Karpas-422 (cell line): ENCODE data around the gene C1orf159. TPM values are rescaled to one million over a fixed set of nuclear protein-coding genes. Genes with fewer than 3 reads are reported as not detected.
A peak's percentile ranks its signal among the peaks of the same experiment; 100 is the strongest.

ENCODE experiments used
- DNase-seq: peaks from one replicate; pipeline ENCODE4 v3.0.0-alpha.2; 2015
- H2AFZ ChIP-seq: fragments of 200-600 bp; sonication (generic); 2 replicates; pipeline ENCODE4 v1.6.1; 2014; ENCODE audit warnings: antibody characterized with exemption, low read length, mixed read lengths
- H3K27ac ChIP-seq: fragments of 200-600 bp; sonication (generic); 2 replicates; pipeline ENCODE4 v1.5.1; 2014; ENCODE audit warnings: mild to moderate bottlenecking, low read length, moderate library complexity
- H3K27me3 ChIP-seq: fragments of 200-600 bp; sonication (generic); 2 replicates; pipeline ENCODE4 v1.6.1; 2014; ENCODE audit warnings: low read length, mixed read lengths
- H3K36me3 ChIP-seq: fragments of 200-600 bp; sonication (generic); 2 replicates; pipeline ENCODE4 v1.6.1; 2014; ENCODE audit warnings: low read length, mixed read lengths; ENCODE audit not compliant: insufficient read depth
- H3K4me1 ChIP-seq: fragments of 200-600 bp; sonication (generic); 2 replicates; pipeline ENCODE4 v1.6.1; 2014; ENCODE audit warnings: mild to moderate bottlenecking, low read length, mixed read lengths
- H3K4me2 ChIP-seq: fragments of 200-600 bp; sonication (generic); 2 replicates; pipeline ENCODE4 v1.6.1; 2014; ENCODE audit warnings: low read length, low read depth, mild to moderate bottlenecking; ENCODE audit not compliant: poor library complexity, severe bottlenecking
- H3K4me3 ChIP-seq: fragments of 200-600 bp; sonication (generic); 2 replicates; pipeline ENCODE4 v1.5.1; 2014; ENCODE audit warnings: mild to moderate bottlenecking, antibody characterized with exemption, low read length, mixed read lengths
- H3K79me2 ChIP-seq: fragments of 200-600 bp; sonication (generic); 2 replicates; pipeline ENCODE4 v1.6.1; 2014; ENCODE audit warnings: mild to moderate bottlenecking, low read length, mixed read lengths
- H3K9ac ChIP-seq: fragments of 200-600 bp; sonication (generic); 2 replicates; pipeline ENCODE4 v1.6.0; 2014; ENCODE audit warnings: low read length
- H3K9me2 ChIP-seq: fragments of 200-600 bp; sonication (generic), shearing (Covaris generic); replicated peaks from 2 replicates; pipeline ENCODE4 v1.6.0; 2014; ENCODE audit warnings: mild to moderate bottlenecking, low read length, moderate library complexity; ENCODE audit not compliant: insufficient read depth
- H3K9me3 ChIP-seq: fragments of 300-700, 200-600 bp; sonication (generic); 2 replicates; pipeline ENCODE4 v1.6.1; 2014; ENCODE audit warnings: low read length, mixed read lengths
- H4K20me1 ChIP-seq: fragments of 200-600 bp; sonication (generic); 2 replicates; pipeline ENCODE4 v1.6.1; 2014; ENCODE audit warnings: mild to moderate bottlenecking, antibody characterized with exemption, low read length, low read depth; ENCODE audit not compliant: insufficient read depth
- total RNA-seq: library from RNA; depleted of rRNA; stranded (reverse); fragments of >200 nt; shearing (Covaris generic); gene quantifications from 2 replicates; pipeline ENCODE4 v1.2.3, GENCODE V29; 2014; ENCODE audit warnings: low replicate concordance

Gene C1orf159
- total RNA-seq, 1 experiment from 2014 or later, result 10.2 TPM

GRCh38 chr1:1052003-1052840 lies 63.7 kb downstream of the C1orf159 start:
- no peak overlapping the region for H3K4me3 ChIP-seq
- DNase-seq, result no peak
- H2AFZ ChIP-seq, result no peak overlapping the region
- H3K27me3 ChIP-seq, result no peaks in the 10 kb centered on the region
- 0 out of 2 replicates have a peak, but pooled peaks cover 4% of the 10 kb centered on the region for H4K20me1 ChIP-seq
- no peaks in the 10 kb centered on the region for H3K9me3 ChIP-seq
- no peaks in the 10 kb centered on the region for H3K79me2 ChIP-seq
- H3K4me2 ChIP-seq, result no peak overlapping the region
- no peaks in the 10 kb centered on the region for H3K4me1 ChIP-seq
- no peaks in the 10 kb centered on the region for H3K36me3 ChIP-seq
- H3K27ac ChIP-seq, result no peak overlapping the region
- no peaks in the 10 kb centered on the region for H3K9me2 ChIP-seq
- no peak overlapping the region for H3K9ac ChIP-seq

GRCh38 chr1:1051127-1051810 lies 64.6 kb downstream of the C1orf159 start:
- Histone ChIP-seq H3K4me3 (no peak overlapping the region), H3K9ac (no peak overlapping the region), H3K4me1 (no peaks in the 10 kb centered on the region), H3K36me3 (no peaks in the 10 kb centered on the region), H3K4me2 (no peak overlapping the region), H3K79me2 (no peaks in the 10 kb centered on the region), H4K20me1 (0 out of 2 replicates have a peak, but pooled peaks cover 4% of the 10 kb centered on the region), H3K27me3 (no peaks in the 10 kb centered on the region), H2AFZ (no peak overlapping the region), H3K27ac (no peak overlapping the region), H3K9me3 (no peaks in the 10 kb centered on the region), H3K9me2 (no peaks in the 10 kb centered on the region)
- DNase-seq, result no peak

GRCh38 chr1:1050577-1051052 lies 65.3 kb downstream of the C1orf159 start:
- no peaks in the 10 kb centered on the region for H3K9me2 ChIP-seq
- no peaks in the 10 kb centered on the region for H3K36me3 ChIP-seq
- no peak overlapping the region for H3K27ac ChIP-seq
- H3K9me3 ChIP-seq, result no peaks in the 10 kb centered on the region
- H3K27me3 ChIP-seq, result no peaks in the 10 kb centered on the region
- DNase-seq, result no peak
- H3K9ac ChIP-seq, result no peak overlapping the region
- no peaks in the 10 kb centered on the region for H3K4me1 ChIP-seq
- H3K79me2 ChIP-seq, result no peaks in the 10 kb centered on the region
- 0 out of 2 replicates have a peak, but pooled peaks cover 4% of the 10 kb centered on the region for H4K20me1 ChIP-seq
- H3K4me3 ChIP-seq, result no peak overlapping the region
- H3K4me2 ChIP-seq, result no peak overlapping the region
- no peak overlapping the region for H2AFZ ChIP-seq

GRCh38 chr1:1049318-1050165 lies 66.3 kb downstream of the C1orf159 start:
- Histone ChIP-seq H2AFZ (no peak overlapping the region), H4K20me1 (no peaks in the 10 kb centered on the region), H3K36me3 (no peaks in the 10 kb centered on the region), H3K4me2 (no peak overlapping the region), H3K9me3 (no peaks in the 10 kb centered on the region), H3K27me3 (no peaks in the 10 kb centered on the region), H3K9ac (no peak overlapping the region), H3K4me1 (no peaks in the 10 kb centered on the region), H3K27ac (no peak overlapping the region), H3K79me2 (no peaks in the 10 kb centered on the region), H3K9me2 (no peaks in the 10 kb centered on the region), H3K4me3 (no peak overlapping the region)
- DNase-seq, result peak; percentile 57

GRCh38 chr1:1048765-1049164 lies 67.1 kb downstream of the C1orf159 start:
- no peak overlapping the region for H3K4me2 ChIP-seq
- H3K36me3 ChIP-seq, result no peaks in the 10 kb centered on the region
- no peak overlapping the region for H3K9ac ChIP-seq
- H3K27me3 ChIP-seq, result no peaks in the 10 kb centered on the region
- no peak for DNase-seq
- H3K27ac ChIP-seq, result no peak overlapping the region
- no peaks in the 10 kb centered on the region for H3K9me2 ChIP-seq
- H3K79me2 ChIP-seq, result no peaks in the 10 kb centered on the region
- H3K9me3 ChIP-seq, result no peaks in the 10 kb centered on the region
- no peak overlapping the region for H2AFZ ChIP-seq
- no peak overlapping the region for H3K4me3 ChIP-seq
- H3K4me1 ChIP-seq, result no peaks in the 10 kb centered on the region
- H4K20me1 ChIP-seq, result no peaks in the 10 kb centered on the region

- no peak overlapping the region for H3K4me3 ChIP-seq
- no peak overlapping the region for H3K9ac ChIP-seq
- no peaks in the 10 kb centered on the region for H3K36me3 ChIP-seq
- H4K20me1 ChIP-seq, result no peaks in the 10 kb centered on the region
- no peak for DNase-seq
- H3K9me3 ChIP-seq, result no peaks in the 10 kb centered on the region
- no peaks in the 10 kb centered on the region for H3K27me3 ChIP-seq
- H3K4me2 ChIP-seq, result no peak overlapping the region
- no peak overlapping the region for H2AFZ ChIP-seq
- H3K9me2 ChIP-seq, result no peaks in the 10 kb centered on the region
- no peak overlapping the region for H3K27ac ChIP-seq
- no peaks in the 10 kb centered on the region for H3K4me1 ChIP-seq
- no peaks in the 10 kb centered on the region for H3K79me2 ChIP-seq
Measured at GRCh38 chr1:1047963-1048362, 67.9 kb downstream of the C1orf159 start.

GRCh38 chr1:1047407-1047806 lies 68.5 kb downstream of the C1orf159 start:
- Histone ChIP-seq H3K79me2 (no peaks in the 10 kb centered on the region), H3K9ac (no peak overlapping the region), H4K20me1 (no peaks in the 10 kb centered on the region), H3K27ac (no peak overlapping the region), H3K4me2 (no peak overlapping the region), H2AFZ (no peak overlapping the region), H3K27me3 (no peaks in the 10 kb centered on the region), H3K36me3 (no peaks in the 10 kb centered on the region), H3K9me2 (no peaks in the 10 kb centered on the region), H3K4me1 (no peaks in the 10 kb centered on the region), H3K9me3 (no peaks in the 10 kb centered on the region), H3K4me3 (no peak overlapping the region)
- no peak for DNase-seq

GRCh38 chr1:1046767-1047166 lies 69.1 kb downstream of the C1orf159 start:
- Histone ChIP-seq H3K4me3 (no peak overlapping the region), H3K36me3 (no peaks in the 10 kb centered on the region), H3K79me2 (no peaks in the 10 kb centered on the region), H3K27ac (no peak overlapping the region), H3K4me1 (no peaks in the 10 kb centered on the region), H3K9me3 (no peaks in the 10 kb centered on the region), H3K9me2 (no peaks in the 10 kb centered on the region), H2AFZ (no peak overlapping the region), H3K27me3 (no peaks in the 10 kb centered on the region), H3K4me2 (no peak overlapping the region), H3K9ac (no peak overlapping the region), H4K20me1 (no peaks in the 10 kb centered on the region)
- no peak for DNase-seq
